ENCODE measurements around the gene CHRNA4.

GRCh38 chr20:63387917-63388316 is 26.8 kb upstream of the CHRNA4 start:
- no peak for TF ChIP-seq POLR2A (IDR thresholded peaks at IDR 0.05; ENCODE audit: low read depth, low read length)
- TF ChIP-seq CTCF (conservative IDR thresholded peaks at IDR 0.05; ENCODE audit: low read depth, low read length) = no peak
- no peak for TF ChIP-seq USF2 (IDR thresholded peaks at IDR 0.05; ENCODE audit: low read depth, low read length)
- TF ChIP-seq RFX5 (IDR thresholded peaks at IDR 0.05; ENCODE audit: low read depth, low read length) = no peak
- TF ChIP-seq MXI1 (IDR thresholded peaks at IDR 0.05; ENCODE audit: borderline replicate concordance, low read depth, low read length) = no peak
- TF ChIP-seq SMC3 (IDR thresholded peaks at IDR 0.05; ENCODE audit: low read depth, low read length) = no peak
- TF ChIP-seq CEBPB (IDR thresholded peaks at IDR 0.05; ENCODE audit: low read depth, low read length) = no peak
- no peak for TF ChIP-seq RCOR1 (IDR thresholded peaks at IDR 0.05; ENCODE audit: insufficient replicate concordance, low read length)
- no peak for TF ChIP-seq MAZ (IDR thresholded peaks at IDR 0.05; ENCODE audit: borderline replicate concordance, low read depth, low read length)
- TF ChIP-seq MAFK (IDR thresholded peaks at IDR 0.05; ENCODE audit: low read depth, low read length) = no peak
